HG02981 (cell line): ENCODE data around the gene CCDC85C.
A peak's percentile ranks its signal among the peaks of the same experiment; 100 is the strongest.
"Not testable (repeated sequence)": the region's sequence is repeated elsewhere in the genome, so short reads cannot be mapped to it uniquely, and the experiment has no call there.

ENCODE experiments used
- ATAC-seq: cut with Tn5 transposase; IDR thresholded peaks from one replicate; pipeline ENCODE4 v1.9.1; 2021; ENCODE audit warnings: mild to moderate bottlenecking, moderate library complexity; ENCODE audit not compliant: unreplicated experiment

Gene CCDC85C

DNA sequence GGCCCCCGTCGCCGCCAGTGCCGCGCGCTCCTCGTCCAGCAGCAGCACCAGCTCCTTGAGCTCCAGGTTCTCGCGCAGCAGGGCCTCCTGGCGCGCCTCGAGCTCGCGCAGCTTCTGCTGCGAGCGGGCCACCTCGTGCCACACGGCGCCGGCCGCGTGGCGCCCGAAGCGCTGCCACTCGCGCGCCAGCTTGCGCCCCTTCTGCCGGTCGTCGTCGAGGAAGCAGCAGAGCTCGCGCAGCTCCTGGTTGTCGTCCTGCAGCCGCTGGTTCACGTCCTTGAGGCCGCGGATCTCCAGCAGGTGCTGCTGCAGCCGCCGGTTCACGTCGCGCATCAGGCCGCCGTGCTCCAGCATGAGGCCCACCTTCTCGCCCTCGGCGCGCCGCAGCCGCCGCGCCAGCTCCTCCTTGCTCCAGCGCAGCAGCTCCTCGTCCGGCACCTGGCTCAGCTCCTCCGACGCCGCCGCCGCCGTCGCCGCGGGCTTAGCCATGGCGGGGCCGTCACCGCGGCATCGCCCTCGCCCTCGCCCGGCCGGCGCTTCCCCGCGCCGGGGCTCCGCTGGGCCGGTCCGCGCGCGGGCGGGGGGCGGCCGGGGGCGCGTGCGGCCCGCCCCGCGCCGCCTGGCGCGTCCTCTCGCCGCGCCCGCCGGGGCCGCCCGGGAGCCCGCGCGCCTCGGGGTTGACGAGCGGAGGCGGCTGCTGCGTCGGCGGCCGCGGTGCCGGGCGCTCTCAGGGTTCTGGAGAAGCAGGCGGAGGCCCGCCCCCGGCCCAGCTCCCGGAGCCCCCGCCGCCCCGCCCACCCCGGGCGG, at the start of gene CCDC85C:
Gene CCDC85C (minus strand): TSS at position 737 of the 807 bp plus-strand sequence. CDS start 248 bp downstream, at position 489.
- ATAC-seq: peak; percentile 0

DNA sequence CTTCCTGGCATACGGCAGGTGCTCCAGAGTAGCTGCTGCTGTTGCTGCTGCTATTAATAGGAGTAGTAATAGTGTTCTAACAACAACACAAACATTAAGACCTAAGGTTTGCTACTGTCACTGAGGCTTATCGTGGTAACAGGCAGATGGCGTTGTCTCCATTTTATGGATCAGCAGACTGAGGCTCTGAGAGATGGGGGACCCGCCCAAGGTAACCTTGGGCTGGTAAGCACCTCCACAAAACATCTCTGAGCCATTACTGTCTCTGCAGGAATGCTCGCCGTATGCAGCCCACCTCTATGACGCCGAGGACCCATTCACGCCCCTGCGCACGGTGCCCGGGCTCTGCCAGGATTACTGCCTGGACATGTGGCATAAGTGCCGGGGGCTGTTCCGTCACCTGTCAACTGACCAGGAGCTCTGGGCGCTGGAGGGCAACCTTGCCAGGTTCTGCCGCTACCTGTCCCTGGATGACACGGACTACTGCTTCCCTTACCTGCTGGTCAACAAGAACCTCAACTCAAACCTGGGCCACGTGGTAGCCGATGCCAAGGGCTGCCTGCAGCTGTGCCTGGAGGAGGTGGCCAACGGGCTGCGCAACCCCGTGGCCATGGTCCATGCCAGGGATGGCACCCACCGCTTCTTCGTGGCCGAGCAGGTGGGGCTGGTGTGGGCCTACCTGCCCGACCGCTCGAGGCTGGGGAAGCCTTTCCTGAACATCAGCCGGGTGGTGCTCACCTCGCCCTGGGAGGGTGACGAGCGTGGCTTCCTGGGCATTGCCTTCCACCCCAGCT, 48.1 kb upstream of the CCDC85C start:
- ATAC-seq: no peak

DNA sequence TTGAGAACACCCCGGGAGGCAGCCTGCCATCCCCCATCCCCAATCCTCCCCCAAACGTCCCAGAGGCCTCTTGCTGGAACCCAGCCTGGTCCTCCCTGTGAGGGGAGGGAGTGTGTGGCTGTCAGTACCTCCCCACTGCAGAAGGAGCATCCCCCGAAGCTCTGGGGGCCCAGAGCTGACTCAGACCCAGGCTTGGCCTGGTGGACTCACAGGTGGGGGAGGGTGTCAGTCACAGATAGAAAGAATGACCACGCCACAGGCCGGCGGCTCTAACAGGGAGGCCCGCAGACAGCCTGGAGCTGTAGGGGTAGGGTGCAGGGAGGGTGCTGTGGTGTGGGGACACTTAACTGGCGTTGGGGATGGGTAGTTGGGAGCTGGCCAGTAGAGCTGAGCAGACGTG, 46.2 kb upstream of the CCDC85C start:
- no peak for ATAC-seq

DNA sequence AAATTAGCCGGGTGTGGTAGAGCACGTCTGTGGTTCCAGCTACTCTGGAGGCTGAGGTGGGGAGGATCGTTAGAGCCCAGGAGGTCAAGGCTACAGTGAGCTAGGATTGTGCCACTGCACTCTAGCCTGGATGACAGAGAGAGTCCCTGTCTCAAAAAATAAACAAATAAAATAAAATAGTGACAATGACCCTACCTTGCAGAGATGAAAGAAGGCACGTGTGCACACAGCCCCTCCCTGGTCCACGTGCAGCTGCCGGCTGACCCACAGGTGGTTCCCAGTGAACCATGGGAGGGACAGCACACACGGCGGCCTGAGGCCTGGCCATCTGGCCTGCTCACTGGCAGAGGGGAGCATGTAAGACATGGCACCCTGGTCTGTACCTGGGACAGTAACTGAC, 45.6 kb upstream of the CCDC85C start:
- no peak for ATAC-seq

DNA sequence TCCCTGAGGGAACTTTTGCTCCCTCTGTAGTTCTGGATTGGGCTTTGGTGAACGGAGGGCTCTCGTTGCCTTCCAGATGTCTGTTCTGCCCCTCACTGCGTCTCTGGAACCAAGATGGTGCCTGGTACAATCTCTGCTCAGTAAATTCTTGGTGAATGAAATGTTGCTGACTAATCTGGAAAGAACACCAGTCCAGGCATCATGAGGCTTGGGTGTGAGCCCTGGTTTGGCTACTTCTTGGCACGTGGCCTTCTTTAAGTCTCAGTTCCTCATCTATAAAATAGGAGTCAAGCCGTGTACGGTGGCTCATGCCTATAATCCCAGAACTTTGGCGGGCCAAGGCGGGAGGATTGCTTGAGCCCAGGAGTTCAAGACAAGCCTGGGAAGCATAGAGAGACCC, 45.2 kb upstream of the CCDC85C start:
- ATAC-seq: no peak

DNA sequence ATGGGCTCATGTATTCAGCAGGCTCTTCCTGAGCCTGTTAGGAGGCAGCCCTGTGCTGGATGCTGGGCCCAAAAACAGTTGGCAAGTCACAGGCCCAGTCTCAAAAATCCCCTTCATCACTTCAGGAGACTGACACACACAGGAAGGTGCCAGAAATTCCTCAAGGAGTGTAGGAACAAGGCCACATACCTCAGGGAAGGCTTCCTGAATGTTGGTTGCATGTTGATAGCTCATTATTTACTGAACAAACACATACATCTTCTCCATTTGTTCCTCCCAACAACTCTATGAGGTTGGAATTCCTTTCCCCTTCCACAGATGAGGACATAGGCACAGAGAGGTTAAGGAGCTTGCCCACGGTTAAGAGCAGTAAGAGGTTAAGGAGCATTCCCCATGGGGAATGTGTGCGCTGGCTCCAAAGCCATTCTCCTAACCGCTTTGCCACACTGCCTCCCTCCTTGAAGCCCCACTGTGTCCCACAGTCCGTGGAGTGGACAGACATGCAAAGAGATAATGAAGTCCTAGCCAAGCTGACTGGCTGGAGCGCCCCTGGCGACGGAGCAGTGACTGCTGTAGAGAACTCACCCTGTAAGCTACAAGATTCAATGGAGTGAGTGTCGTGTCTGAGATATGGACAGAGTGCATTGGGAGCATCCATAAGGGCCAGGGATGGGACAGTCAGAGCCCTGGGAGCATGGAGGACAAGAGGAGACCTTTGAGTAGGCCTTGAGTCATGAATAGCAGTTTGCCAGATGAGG, 44.2 kb upstream of the CCDC85C start:
- no peak for ATAC-seq

DNA sequence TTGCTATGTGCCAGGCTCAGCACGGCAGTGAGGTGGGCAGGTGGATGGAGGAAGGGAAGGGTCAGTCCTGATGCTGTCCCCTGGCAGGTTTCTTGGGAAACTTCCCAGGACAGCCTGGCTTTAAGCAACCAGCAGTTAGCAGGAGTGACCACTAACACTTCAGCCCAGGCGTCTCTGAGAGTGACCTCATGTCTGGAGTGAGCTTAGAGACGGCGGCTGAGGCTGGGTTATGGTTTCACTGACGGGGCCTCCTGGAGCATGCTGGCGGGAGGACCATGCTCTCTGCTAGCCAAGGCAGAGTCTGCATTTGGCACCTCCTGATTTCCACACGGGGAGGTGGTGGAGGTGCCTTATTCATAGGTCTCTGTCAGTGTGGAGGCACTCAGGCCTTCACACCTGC, 43.4 kb upstream of the CCDC85C start:
- ATAC-seq: no peak

DNA sequence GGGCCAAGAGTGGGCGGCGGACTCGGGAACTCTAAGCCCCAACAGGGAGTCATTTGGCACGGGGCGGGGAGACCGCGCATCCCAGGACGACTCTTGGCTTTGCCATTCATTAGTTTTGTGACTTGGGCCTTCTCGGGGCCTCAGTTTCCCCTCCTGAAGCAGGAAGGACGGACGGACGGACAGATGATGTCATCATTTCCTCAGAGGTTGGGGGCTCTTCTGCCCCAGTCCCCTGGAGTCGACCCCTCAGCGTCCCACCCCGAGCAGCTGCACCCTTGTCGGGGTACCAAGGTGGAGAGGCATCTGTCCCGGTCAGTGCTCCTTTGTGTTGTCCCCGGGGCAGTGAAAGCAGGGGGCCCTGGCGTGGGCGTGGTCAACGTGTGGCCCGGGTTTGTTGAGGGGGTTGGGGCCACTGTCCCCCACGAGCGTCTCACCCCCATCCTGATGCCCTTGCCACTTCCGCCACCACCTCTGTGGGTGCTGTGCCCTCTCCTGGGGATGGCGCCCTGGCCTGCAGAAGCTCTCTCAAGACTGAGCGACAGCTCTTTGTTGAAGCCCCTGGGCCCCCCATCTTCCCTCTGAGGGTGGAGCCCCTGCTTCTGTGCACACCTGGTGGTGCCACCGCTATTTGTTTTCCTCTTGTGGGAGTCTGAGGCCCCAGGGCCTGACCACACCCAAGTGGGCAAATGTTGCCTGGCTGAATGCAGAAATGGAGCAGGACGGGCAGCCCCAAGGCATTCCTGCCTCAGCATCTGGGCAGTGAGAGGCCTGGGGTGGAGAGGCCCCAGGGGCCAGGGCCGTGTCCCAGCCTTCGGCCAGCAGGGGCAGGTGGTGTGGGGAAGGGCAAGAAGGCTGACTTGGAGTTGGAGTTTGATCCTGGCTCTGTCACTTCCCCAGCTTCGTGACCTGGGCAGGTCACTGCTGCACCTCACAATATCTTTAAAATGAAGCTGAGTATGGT, 41.8 kb upstream of the CCDC85C start:
- ATAC-seq: no peak

DNA sequence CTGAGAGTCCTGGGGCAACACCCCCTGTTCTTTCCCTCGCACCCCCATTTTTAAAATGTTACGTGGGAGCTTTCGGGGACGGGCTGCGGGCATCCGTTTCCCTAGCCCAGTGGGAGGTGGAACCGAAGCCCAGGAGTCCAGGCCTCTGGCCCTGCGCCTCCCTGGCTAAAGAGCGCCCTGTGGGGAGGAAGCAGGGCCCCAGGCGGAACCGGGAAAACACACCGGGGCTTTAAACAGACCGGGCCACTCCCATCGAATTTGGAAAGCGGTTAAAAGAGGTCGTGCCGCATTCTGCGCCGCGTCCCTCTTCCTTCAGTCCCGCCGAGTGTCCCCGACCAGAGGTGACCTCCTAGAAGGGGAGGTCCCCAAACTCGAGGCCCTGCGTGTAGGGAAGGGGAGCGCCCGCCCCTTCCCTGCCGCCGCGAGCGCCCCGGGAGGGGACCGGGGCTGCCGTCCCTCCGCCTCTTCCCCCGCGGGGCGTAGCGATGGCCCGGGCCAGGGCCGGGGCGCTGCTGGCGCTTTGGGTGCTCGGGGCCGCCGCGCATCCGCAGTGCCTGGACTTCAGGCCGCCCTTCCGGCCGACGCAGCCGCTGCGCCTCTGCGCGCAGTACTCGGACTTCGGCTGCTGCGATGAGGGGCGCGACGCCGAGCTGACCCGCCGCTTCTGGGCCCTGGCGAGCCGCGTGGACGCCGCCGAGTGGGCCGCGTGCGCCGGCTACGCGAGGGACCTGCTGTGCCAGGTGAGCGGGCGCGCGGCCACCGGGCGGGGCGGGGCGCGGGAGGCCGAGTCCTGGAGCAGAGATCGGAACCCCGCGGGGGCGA, 40.9 kb upstream of the CCDC85C start, which contains the start of gene HHIPL1:
Gene HHIPL1 (plus strand): TSS at position 407 of the 822 bp plus-strand sequence. CDS start 79 bp downstream, at position 486.
- no peak for ATAC-seq

DNA sequence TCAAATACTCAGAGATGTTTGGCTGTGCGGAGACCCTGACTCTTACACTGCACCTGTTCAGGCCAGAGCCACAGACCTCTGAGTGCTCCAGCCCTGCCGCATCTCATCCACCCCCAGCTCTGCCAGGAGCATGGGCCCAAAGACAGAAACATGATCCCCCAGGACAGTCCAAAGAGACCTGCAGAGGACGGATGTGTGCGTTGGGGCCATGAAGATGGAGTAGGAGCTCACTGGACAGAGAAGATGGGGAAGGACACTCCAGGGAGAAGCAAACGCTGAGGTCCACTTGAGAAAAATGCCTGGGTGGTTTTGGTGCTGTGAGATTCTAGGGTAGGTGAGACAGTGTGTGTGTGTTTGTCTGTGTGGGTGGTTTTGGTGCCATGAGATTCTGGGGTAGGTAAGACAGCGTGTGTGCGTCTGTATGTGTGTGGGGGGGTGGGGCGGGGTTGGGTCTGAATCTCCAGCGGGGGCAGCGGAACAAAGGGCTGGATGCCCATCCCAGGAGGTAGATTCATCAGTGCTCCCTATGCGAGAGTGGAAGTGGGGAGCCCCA, 40.1 kb upstream of the CCDC85C start:
- no peak for ATAC-seq

DNA sequence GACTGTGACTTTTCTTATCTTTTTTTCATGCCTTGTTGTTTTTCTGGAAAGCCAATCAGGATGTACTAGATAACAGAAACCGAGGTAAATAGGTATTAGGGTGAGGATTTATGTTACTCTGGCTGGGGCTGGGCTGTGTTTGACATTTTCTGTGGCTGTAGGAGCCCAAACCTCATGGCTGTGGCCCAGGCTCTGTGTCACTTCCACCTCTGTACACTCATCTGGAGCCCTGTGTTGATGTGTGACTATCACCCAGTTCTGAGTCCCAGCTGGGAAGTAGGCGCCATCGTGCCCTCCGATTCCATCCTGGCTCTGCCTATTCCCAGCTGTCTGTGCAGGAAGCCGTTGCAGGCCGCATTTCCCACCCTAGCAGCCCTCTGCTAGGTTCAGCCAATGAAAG, 39.3 kb upstream of the CCDC85C start:
- ATAC-seq: no peak

DNA sequence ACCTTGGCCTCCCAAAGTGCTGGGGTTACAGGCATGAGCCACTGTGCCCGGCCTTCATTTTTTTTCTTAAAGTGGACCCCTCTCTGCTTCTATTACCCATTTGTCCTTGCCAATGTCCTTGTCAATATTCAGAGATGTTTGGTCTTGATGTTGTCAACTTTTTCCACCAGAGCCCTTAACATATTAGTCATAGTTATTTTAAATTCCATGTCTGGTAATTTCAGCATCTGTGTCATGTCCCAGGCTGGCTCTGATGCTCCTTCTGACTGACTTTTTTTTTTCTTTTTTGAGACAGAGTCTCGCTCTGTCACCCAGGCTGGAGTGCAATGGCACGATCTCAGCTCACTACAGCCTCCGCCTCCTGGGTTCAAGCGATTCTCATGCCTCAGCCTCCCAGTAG, 38.8 kb upstream of the CCDC85C start:
- ATAC-seq: not testable (repeated sequence)

DNA sequence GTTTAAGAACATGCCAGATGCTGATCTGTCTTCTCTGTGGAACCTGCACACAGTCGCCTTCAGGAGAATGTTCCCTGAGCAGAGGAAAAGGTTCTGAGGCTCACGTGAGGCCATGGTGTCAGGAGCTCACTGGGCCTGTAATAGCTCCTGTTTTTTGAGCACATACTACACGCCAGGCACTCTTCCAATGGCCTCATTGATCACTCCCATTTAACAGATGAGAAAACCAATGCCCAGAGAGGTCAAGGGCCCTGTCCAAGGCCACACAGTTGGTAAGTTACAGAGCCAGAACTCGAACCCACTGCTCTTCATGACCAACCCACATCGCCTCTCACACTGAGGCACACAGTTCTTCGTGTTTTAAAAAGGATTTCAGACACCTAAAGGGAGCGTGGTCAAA, 33.6 kb upstream of the CCDC85C start:
- ATAC-seq: no peak

DNA sequence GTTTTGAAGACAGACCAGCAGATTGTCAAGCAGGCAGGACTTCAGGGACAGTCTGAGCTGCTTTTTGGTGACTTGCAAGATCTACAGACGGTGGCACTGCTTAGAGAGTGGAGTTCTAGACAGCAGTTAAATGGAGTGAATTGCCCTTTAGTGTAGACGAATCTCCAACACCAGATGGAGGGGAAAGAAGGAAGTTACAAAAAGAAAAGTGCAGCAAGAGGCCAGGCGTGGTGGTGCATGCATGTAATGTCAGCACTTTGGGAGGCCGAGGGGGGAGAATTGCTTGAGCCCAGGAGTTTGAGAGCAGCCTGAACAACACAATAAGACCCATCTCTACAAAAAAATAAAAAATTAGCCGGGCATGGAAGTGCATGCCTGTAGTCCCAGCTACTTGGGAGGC, 32.5 kb upstream of the CCDC85C start:
- ATAC-seq: no peak

DNA sequence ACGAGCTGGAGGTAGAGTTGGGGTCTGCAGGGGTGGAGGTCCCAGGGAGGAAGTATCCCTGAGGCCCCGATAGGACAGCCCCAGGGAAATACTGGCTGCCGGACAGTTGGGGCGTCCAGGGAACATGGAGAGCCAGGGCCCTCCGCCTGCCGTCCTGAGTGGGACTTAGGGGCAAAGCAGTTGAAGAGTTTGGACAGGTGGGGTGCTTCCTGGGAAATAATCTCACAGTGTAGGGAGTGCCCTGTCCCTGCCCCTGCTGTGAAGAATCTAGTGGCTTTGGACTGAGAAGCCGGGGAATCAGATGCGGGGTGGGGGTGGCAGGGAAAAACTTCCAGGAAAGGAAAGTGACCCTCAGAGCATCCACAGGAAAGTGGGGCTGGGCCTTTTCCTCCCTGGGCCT, 31.1 kb upstream of the CCDC85C start:
- no peak for ATAC-seq

DNA sequence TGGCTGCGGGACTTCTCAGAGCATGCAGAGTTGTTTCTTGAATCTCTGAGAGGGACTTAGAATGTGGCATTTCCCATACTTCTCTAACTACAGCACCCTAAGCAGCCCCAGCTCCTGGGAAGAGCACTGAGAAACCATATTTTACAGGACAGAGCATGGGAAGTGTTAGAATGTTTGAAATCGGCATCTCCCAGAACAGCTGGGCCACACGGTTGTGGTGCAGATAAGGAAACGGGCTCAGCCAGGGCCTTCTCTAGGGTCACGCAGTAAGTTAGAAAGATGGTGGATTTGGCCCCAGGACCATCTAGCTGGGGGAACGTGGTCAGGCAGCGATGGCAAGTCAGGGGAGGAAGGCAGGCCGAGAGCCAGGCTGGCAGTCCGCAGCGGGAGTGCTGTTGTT, 30.4 kb upstream of the CCDC85C start:
- no peak for ATAC-seq

DNA sequence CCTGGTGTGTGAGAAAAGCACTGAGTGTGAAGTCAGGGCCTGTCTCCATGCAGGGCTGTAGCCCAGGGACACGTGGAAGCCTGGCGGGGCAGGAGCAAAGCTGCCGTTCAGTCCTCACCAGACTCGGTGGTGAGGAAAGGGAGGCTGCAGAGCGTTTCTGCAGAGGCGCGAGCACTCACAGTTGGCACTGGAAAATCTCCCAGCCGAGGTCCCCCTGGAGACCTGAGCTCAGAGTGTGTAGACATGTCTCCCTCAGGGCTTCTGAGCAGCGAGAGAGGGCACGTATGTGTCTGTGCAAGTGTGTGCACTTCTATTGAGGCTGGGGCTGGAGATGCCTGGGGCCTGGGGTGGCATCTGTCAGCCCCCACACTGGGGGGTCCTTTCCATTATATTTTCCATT, 29.9 kb upstream of the CCDC85C start:
- ATAC-seq: no peak

DNA sequence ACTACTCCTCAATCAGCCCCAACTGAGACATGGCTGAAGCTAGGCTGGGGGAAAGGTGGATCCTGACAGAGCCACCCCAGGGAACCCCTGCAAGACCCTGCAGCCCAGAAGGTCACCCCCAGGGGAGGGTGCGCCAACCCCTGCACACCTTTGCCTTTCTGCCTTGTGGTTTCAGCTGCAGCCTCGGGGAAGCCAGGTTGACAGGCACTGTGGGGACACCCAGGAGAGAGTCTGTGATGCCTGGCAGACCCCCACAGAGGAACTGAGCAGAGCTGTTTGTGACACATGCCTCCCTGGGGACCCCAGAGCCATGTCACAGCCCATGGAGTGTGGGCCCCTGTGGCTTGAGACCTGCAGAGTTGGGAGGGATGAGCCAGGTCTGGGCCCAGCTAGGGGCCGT, 29.1 kb upstream of the CCDC85C start:
- ATAC-seq: no peak

DNA sequence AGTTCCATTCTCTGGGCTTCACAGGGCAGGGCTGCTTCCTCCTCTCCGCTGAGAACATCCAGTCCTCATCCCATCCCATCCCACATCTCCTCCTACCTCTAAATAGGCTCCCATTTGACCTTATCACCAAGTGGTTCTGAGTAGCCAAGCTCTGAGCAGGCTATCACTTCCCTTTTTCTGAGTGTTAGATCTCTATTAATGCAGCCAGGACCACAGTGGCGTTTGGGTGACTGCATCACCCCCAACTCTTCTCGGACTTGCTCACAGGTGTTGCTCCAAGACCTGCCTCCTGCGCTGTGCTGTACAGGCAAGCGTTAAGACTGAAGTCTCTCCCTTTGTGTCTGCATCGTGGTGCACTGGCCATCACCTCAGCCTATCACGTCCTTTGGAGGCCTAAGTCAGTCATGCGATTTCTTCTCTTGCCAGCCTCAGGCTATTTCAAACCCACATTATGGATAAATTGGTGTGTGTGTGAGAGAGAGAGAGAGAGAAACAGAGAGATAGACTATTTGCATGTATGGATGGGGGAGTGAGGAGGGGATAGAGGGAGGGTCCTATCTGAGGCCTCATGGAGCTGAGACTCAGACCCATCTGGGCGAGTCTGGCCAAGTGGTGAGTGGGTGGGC, 28.5 kb upstream of the CCDC85C start:
- no peak for ATAC-seq
